HUES48 (cell line): ENCODE measurements around the gene MYO10.

ENCODE experiments used
- H3K27ac ChIP-seq: one replicate; pipeline ENCODE4 v1.7.0; 2013; ENCODE audit warnings: low read depth, low read length, inconsistent platforms
- H3K27me3 ChIP-seq: 2 replicates; pipeline ENCODE4 v1.6.1; 2013; ENCODE audit warnings: mild to moderate bottlenecking, low read length; ENCODE audit not compliant: control insufficient read depth, insufficient read depth
- H3K36me3 ChIP-seq: 2 replicates; pipeline ENCODE4 v1.6.1; 2013; ENCODE audit warnings: low read length; ENCODE audit not compliant: control insufficient read depth, insufficient read depth
- H3K4me1 ChIP-seq: 2 replicates; pipeline ENCODE4 v1.6.1; 2013; ENCODE audit warnings: mild to moderate bottlenecking, low read length; ENCODE audit not compliant: control insufficient read depth, insufficient read depth
- H3K4me3 ChIP-seq: 2 replicates; pipeline ENCODE4 v1.5.1; 2013; ENCODE audit warnings: mild to moderate bottlenecking, low read depth, low read length
- H3K9ac ChIP-seq: 2 replicates; pipeline ENCODE4 v1.6.1; 2013; ENCODE audit warnings: mild to moderate bottlenecking, low read depth, low read length, moderate library complexity
- H3K9me3 ChIP-seq: 2 replicates; pipeline ENCODE4 v1.6.1; 2013; ENCODE audit warnings: low read length; ENCODE audit not compliant: control insufficient read depth, insufficient read depth

Gene MYO10

GRCh38 chr5:16794269-16794913 lies 141.7 kb downstream of the MYO10 start:
- Histone ChIP-seq H3K27me3 (no peaks in the 10 kb centered on the region), H3K36me3 (no peaks in the 10 kb centered on the region), H3K9ac (no peak overlapping the region), H3K4me1 (0 out of 2 replicates have a peak, but pooled peaks cover 4% of the 10 kb centered on the region), H3K4me3 (no peak overlapping the region), H3K9me3 (no peaks in the 10 kb centered on the region), H3K27ac (no peak overlapping the region)

- H3K9me3 ChIP-seq = no peaks in the 10 kb centered on the region
- H3K27ac ChIP-seq = no peak overlapping the region
- H3K27me3 ChIP-seq = no peaks in the 10 kb centered on the region
- H3K36me3 ChIP-seq = no peaks in the 10 kb centered on the region
- no peak overlapping the region for H3K4me3 ChIP-seq
- H3K4me1 ChIP-seq = 0 out of 2 replicates have a peak, but pooled peaks cover 4% of the 10 kb centered on the region
- H3K9ac ChIP-seq = no peak overlapping the region
These were observed 143.4 kb downstream of the MYO10 start for GRCh38 chr5:16792598-16793275.

GRCh38 chr5:16791904-16792597 lies 144.0 kb downstream of the MYO10 start:
- Histone ChIP-seq H3K4me1 (0 out of 2 replicates have a peak, but pooled peaks cover 4% of the 10 kb centered on the region), H3K36me3 (no peaks in the 10 kb centered on the region), H3K4me3 (no peak overlapping the region), H3K27me3 (no peaks in the 10 kb centered on the region), H3K27ac (no peak overlapping the region), H3K9ac (no peak overlapping the region), H3K9me3 (no peaks in the 10 kb centered on the region)

GRCh38 chr5:16791036-16791705 lies 144.9 kb downstream of the MYO10 start:
- Histone ChIP-seq H3K4me1 (no peaks in the 10 kb centered on the region), H3K9ac (no peak overlapping the region), H3K27ac (no peak overlapping the region), H3K4me3 (no peak overlapping the region), H3K27me3 (no peaks in the 10 kb centered on the region), H3K36me3 (no peaks in the 10 kb centered on the region), H3K9me3 (no peaks in the 10 kb centered on the region)

GRCh38 chr5:16788957-16789356 lies 147.1 kb downstream of the MYO10 start:
- no peak overlapping the region for H3K4me3 ChIP-seq
- H3K27ac ChIP-seq = no peak overlapping the region
- no peak overlapping the region for H3K9ac ChIP-seq
- no peaks in the 10 kb centered on the region for H3K36me3 ChIP-seq
- H3K4me1 ChIP-seq = no peaks in the 10 kb centered on the region
- no peaks in the 10 kb centered on the region for H3K9me3 ChIP-seq
- H3K27me3 ChIP-seq = no peaks in the 10 kb centered on the region

GRCh38 chr5:16787278-16787677 lies 148.8 kb downstream of the MYO10 start:
- Histone ChIP-seq H3K4me1 (no peaks in the 10 kb centered on the region), H3K9me3 (no peaks in the 10 kb centered on the region), H3K27ac (no peak overlapping the region)

GRCh38 chr5:16784843-16785791 lies 151.0 kb downstream of the MYO10 start:
- H3K9ac ChIP-seq = no peak overlapping the region
- no peak overlapping the region for H3K4me3 ChIP-seq
- no peaks in the 10 kb centered on the region for H3K4me1 ChIP-seq
- H3K36me3 ChIP-seq = peaks cover 6% of the 10 kb centered on the region; the same call in 1 of the 2 replicates
- no peak overlapping the region for H3K27ac ChIP-seq
- no peaks in the 10 kb centered on the region for H3K9me3 ChIP-seq
- no peaks in the 10 kb centered on the region for H3K27me3 ChIP-seq

More at GRCh38 chr5:16787278-16787677, 148.8 kb downstream of the MYO10 start:
- Histone ChIP-seq H3K36me3 (no peaks in the 10 kb centered on the region), H3K9ac (no peak overlapping the region), H3K4me3 (no peak overlapping the region), H3K27me3 (no peaks in the 10 kb centered on the region)

GRCh38 chr5:16784088-16784487 lies 152.0 kb downstream of the MYO10 start:
- Histone ChIP-seq H3K27ac (no peak overlapping the region), H3K4me3 (no peak overlapping the region)

GRCh38 chr5:16781828-16782626 lies 154.1 kb downstream of the MYO10 start:
- H3K9me3 ChIP-seq = no peaks in the 10 kb centered on the region
- H3K4me1 ChIP-seq = peaks cover 11% of the 10 kb centered on the region
- peaks cover 15% of the 10 kb centered on the region for H3K36me3 ChIP-seq
- H3K9ac ChIP-seq = no peak overlapping the region
- no peaks in the 10 kb centered on the region for H3K27me3 ChIP-seq
- no peak overlapping the region for H3K27ac ChIP-seq
- no peak overlapping the region for H3K4me3 ChIP-seq

More at GRCh38 chr5:16784088-16784487, 152.0 kb downstream of the MYO10 start:
- no peaks in the 10 kb centered on the region for H3K4me1 ChIP-seq
- no peaks in the 10 kb centered on the region for H3K9me3 ChIP-seq
- H3K9ac ChIP-seq = no peak overlapping the region
- H3K27me3 ChIP-seq = no peaks in the 10 kb centered on the region
- peaks cover 12% of the 10 kb centered on the region for H3K36me3 ChIP-seq
